OCI-LY3 (cell line): ENCODE data around the gene MMUT.
A peak's percentile ranks its signal among the peaks of the same experiment; 100 is the strongest.

Experiments
- H2AFZ ChIP-seq: fragments of 200-600, 300-600 bp; shearing (Covaris generic); 2 replicates; pipeline ENCODE4 v1.6.0; 2014; ENCODE audit warnings: antibody characterized with exemption, low read depth, low read length
- H3K27ac ChIP-seq: fragments of 200-600, 300-600 bp; sonication (generic); 2 replicates; pipeline ENCODE4 v1.5.1; 2014; ENCODE audit warnings: mild to moderate bottlenecking, low read length, moderate library complexity, mixed read lengths
- H3K27me3 ChIP-seq: fragments of 200-600, 300-600 bp; sonication (generic); 2 replicates; pipeline ENCODE4 v1.6.1; 2014; ENCODE audit warnings: low read depth, low read length, mixed read lengths
- H3K36me3 ChIP-seq: fragments of 200-600, 300-600 bp; sonication (generic); replicated peaks from 2 replicates; pipeline ENCODE3; 2014; ENCODE audit warnings: low read depth, low read length, mixed read lengths
- H3K4me1 ChIP-seq: fragments of 300-600, 200-600 bp; sonication (generic); 2 replicates; pipeline ENCODE4 v1.6.1; 2014; ENCODE audit warnings: low read length, mixed read lengths
- H3K4me2 ChIP-seq: fragments of 200-600, 300-600 bp; sonication (generic); 2 replicates; pipeline ENCODE4 v1.6.1; 2014; ENCODE audit warnings: low read length, mixed read lengths
- H3K4me3 ChIP-seq: fragments of 300-600, 200-600 bp; sonication (generic); 2 replicates; pipeline ENCODE4 v1.5.1; 2014; ENCODE audit warnings: antibody characterized with exemption, mild to moderate bottlenecking, low read length, moderate library complexity
- H3K79me2 ChIP-seq: fragments of 300-600, 200-600 bp; shearing (Covaris generic); 2 replicates; pipeline ENCODE4 v1.6.1; 2014; ENCODE audit warnings: mild to moderate bottlenecking, low read length, mixed read lengths
- H3K9ac ChIP-seq: fragments of 300-600, 200-600 bp; shearing (Covaris generic); 2 replicates; pipeline ENCODE4 v1.6.0; 2014; ENCODE audit warnings: mild to moderate bottlenecking, low read length, moderate library complexity
- H3K9me3 ChIP-seq: fragments of 200-600, 300-600 bp; shearing (Covaris generic); 2 replicates; pipeline ENCODE4 v1.6.1; 2014; ENCODE audit warnings: low read length, mixed read lengths; ENCODE audit not compliant: insufficient read depth
- H4K20me1 ChIP-seq: fragments of 200-600, 300-600 bp; sonication (generic); 2 replicates; pipeline ENCODE4 v1.6.1; 2016; ENCODE audit warnings: low read length, mixed read lengths; ENCODE audit not compliant: insufficient read depth
- EZH2phosphoT487 ChIP-seq: fragments of 200-600 bp; shearing (Covaris generic); IDR thresholded peaks from 2 replicates; pipeline ENCODE4 v1.6.1; 2018; ENCODE audit warnings: antibody characterized with exemption, mixed run types, low read depth
- TF ChIP-seq, protein P1 (sequence below): fragments of 200-600, 300-600 bp; sonication (generic); IDR thresholded peaks from 2 replicates; pipeline ENCODE4 v1.5.1; 2014; ENCODE audit warnings: antibody characterized with exemption, low read length, low read depth

MMUT gene

DNA sequence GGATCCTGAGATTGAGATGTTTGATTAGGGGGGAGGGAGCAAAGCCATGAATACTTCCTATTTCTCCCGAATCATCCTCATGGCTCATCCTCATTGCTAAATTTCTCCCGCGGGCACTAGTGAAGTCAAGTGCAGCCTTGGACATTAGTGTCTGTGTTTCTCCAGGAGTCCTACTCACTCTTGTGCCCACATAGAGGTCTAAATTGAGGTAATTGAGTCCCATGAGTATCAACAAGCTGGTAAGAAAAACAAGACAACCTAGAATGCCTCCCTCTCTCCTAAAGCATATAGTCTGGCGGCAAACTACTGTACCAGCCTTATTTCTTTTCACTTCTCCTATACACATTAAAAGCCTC is 537 bp upstream of the MMUT start:
- peak overlapping the region; percentile 97 for H3K4me3 ChIP-seq
- H3K79me2 ChIP-seq: peaks cover 67% of the 10 kb centered on the region
- peak overlapping the region; percentile 92 for H2AFZ ChIP-seq
- peak overlapping the region; percentile 82 for H3K9ac ChIP-seq
- H3K27me3 ChIP-seq: no peaks in the 10 kb centered on the region
- peaks cover 3% of the 10 kb centered on the region; the same call in 1 of the 2 replicates for H4K20me1 ChIP-seq
- peaks cover 34% of the 10 kb centered on the region for H3K4me1 ChIP-seq
- peaks cover 12% of the 10 kb centered on the region for H3K36me3 ChIP-seq
- peak overlapping the region; percentile 83 for H3K4me2 ChIP-seq
- H3K9me3 ChIP-seq: no peaks in the 10 kb centered on the region
- no peak for TF ChIP-seq EZH2phosphoT487
- TF ChIP-seq, protein P1, sequence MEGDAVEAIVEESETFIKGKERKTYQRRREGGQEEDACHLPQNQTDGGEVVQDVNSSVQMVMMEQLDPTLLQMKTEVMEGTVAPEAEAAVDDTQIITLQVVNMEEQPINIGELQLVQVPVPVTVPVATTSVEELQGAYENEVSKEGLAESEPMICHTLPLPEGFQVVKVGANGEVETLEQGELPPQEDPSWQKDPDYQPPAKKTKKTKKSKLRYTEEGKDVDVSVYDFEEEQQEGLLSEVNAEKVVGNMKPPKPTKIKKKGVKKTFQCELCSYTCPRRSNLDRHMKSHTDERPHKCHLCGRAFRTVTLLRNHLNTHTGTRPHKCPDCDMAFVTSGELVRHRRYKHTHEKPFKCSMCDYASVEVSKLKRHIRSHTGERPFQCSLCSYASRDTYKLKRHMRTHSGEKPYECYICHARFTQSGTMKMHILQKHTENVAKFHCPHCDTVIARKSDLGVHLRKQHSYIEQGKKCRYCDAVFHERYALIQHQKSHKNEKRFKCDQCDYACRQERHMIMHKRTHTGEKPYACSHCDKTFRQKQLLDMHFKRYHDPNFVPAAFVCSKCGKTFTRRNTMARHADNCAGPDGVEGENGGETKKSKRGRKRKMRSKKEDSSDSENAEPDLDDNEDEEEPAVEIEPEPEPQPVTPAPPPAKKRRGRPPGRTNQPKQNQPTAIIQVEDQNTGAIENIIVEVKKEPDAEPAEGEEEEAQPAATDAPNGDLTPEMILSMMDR: no peak
- H3K27ac ChIP-seq: peak overlapping the region; percentile 51

DNA sequence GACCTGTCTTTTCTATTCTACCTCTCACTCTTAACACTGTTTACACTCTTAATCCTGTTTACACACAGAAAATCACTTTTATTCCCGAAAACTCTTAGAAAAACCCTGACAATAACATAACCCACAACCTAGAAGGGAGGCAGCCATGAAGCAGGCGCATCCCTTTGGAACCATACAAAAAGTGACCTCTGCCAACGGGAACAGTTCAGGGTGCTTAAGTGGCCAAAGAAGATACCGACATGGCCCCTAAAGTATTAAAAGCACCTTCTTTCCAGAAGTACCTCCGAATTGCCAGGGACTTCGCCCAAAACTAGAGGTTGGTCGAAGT is 490 bp downstream of the MMUT start:
- TF ChIP-seq, protein P1: no peak
- TF ChIP-seq EZH2phosphoT487: no peak
- Histone ChIP-seq H3K36me3 (peaks cover 14% of the 10 kb centered on the region), H3K4me1 (peaks cover 29% of the 10 kb centered on the region), H3K79me2 (peaks cover 57% of the 10 kb centered on the region), H3K27me3 (no peaks in the 10 kb centered on the region), H3K9ac (peak overlapping the region; percentile 76), H4K20me1 (0 out of 2 replicates have a peak, but pooled peaks cover 3% of the 10 kb centered on the region), H3K9me3 (no peaks in the 10 kb centered on the region), H2AFZ (peak overlapping the region; percentile 60), H3K4me2 (peak overlapping the region; percentile 90), H3K27ac (no peak overlapping the region), H3K4me3 (peak overlapping the region; percentile 97)

DNA sequence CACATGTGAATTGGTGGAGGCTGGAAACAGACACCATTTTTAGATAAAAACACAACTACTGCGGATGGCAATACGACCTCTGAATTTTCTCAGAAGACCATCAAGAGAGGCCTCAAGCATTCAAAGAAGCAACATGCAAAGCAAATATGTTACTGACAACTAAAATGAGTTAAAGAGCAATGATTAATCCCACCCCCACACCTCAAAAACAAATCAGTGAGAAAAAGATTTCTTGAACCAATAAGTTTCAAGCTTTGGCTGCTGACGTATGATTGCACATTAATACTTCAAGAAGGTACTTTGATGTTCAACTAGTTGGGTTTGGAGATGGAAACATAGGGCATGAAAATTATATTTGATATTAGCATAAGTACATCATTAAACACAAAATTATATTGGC is 982 bp downstream of the MMUT start:
- Histone ChIP-seq H3K4me3 (peak overlapping the region; percentile 97), H3K4me1 (peaks cover 29% of the 10 kb centered on the region), H3K36me3 (peaks cover 16% of the 10 kb centered on the region), H3K9ac (peak overlapping the region; percentile 76), H3K4me2 (peak overlapping the region; percentile 90), H4K20me1 (0 out of 2 replicates have a peak, but pooled peaks cover 3% of the 10 kb centered on the region), H3K79me2 (peaks cover 52% of the 10 kb centered on the region), H3K27ac (no peak overlapping the region), H3K9me3 (no peaks in the 10 kb centered on the region), H2AFZ (peak overlapping the region; percentile 60; the same call in 1 of the 2 replicates), H3K27me3 (no peaks in the 10 kb centered on the region)
- TF ChIP-seq EZH2phosphoT487: no peak
- TF ChIP-seq, protein P1: no peak

DNA sequence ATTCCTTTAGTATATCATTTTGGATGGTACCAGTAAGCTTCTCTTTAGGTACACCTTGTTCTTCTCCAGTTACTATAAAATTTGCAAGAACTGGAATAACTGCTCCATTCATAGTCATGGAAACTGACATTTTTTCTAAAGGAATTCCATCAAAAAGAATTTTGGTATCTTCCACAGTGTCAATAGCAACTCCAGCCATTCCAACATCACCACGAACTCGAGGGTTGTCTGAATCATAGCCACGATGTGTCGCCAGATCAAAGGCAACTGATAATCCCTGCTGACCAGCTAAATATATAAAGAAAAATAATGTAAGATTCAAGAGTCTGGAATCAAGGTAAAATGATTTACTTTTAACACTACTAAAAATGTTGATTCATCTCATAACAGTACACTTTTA is 5.3 kb downstream of the MMUT start:
- Histone ChIP-seq H3K27me3 (no peaks in the 10 kb centered on the region), H3K27ac (no peak overlapping the region), H3K36me3 (peaks cover 9% of the 10 kb centered on the region), H3K4me3 (no peak overlapping the region), H2AFZ (no peak overlapping the region), H4K20me1 (no peaks in the 10 kb centered on the region), H3K9ac (no peak overlapping the region), H3K4me1 (peaks cover 15% of the 10 kb centered on the region), H3K9me3 (no peaks in the 10 kb centered on the region), H3K79me2 (peaks cover 11% of the 10 kb centered on the region), H3K4me2 (no peak overlapping the region)
- no peak for TF ChIP-seq EZH2phosphoT487
- TF ChIP-seq, protein P1: no peak
